Fibroblast of skin of abdomen (primary cell): ENCODE results near the gene TBC1D8.
A peak's percentile ranks its signal among the peaks of the same experiment; 100 is the strongest.

ENCODE experiments used
- DNase-seq: peaks from one replicate; pipeline ENCODE4 v3.0.0-alpha.2; 2013

TBC1D8 gene

DNA sequence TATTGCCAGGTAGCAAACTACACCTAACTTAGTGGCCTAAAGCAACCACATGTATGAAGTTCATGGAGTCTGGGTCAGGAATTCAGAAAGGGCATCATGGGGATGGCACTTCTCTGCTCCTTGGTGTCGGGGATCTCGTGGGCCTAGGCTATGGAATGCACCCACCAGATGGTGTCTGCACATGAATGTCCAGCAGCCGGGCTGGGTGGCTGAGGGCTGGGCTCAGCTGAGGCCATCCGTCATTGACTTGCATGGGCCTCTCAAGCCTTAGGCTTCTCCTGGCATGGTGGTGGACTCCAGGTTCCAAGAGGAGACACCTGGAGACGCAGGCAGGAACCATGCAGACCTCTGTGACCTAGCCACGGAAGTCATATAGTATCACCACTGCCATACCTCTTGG, 175.1 kb downstream of the TBC1D8 start:
- no peak for DNase-seq

DNA sequence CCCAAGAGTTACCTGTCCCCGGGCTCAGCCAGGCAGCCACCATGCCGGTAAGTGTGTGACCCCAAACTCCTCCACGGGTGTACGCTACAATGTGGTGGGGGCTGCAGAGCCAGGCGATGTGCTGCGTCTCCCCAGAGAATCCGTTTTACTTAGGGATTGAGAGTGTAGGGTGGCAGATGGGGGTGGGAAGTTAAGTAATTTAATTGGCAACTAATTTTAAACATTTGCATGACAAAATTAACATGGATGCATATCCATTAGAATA, 175.7 kb downstream of the TBC1D8 start:
- no peak for DNase-seq

GRCh38 chr2:100974712-100975520, 176.3 kb downstream of the TBC1D8 start:
- DNase-seq, result no peak

GRCh38 chr2:100972452-100972851, 178.7 kb downstream of the TBC1D8 start:
- DNase-seq, result no peak

DNA sequence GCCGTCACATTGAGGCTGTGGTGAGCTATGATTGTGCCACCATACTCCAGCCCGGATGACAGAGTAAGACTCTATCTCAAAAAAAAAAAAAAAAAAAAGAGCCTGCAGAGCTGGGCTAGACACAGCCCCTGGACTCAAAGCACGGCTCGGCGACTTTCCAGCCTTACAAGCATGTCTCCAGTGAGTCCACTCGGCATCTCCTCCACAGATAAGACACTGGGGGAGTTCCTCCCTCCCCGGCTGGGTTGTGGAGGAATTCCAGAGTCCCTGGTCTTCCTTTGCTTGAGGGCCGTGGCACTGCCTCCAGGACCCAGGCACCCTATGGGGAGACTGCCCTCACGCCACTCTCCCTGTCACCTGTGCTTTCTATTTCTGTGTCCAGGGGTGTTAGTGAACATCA, 180.0 kb downstream of the TBC1D8 start:
- DNase-seq, result no peak

DNA sequence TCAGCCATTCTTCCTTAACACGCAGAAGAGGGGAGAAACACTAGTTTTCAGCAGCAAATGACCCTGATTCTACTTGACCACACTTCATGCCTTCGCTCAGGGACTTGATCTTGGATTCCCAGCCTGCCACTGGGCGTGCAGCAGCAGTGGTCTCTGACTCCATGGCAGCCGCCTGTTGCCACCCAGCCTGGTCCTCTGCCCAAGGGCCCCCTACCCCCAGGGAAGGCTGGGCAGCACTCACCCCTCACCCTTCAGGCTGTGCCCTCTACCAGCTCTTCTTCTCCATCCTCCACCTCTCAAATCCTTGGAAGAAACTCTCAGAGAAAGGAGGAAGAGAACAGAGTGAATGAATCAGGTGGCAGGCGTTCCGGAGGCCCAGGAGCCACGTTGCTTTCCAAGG, 181.2 kb downstream of the TBC1D8 start:
- DNase-seq, result no peak

- no peak for DNase-seq
Observed at GRCh38 chr2:100968146-100969145, 182.7 kb downstream of the TBC1D8 start.

DNA sequence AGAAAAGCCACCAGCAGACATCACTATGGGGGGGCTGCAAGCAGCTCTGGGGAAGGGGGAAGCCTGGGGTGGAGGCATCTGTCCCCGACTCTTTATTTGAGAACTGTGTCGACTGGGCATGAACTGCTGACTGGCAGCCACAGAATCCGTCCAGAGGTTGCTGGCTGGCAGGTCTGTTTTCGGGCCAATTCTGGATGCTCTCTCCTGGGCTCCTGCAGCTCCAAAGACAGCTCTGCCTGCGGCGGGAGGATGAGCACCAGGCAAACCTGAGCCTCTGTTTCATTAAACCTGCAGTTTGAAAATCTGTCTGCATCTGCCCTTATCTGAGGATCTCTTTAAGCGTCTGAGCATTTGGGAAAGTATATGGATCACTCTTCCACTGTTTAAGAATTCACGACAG, 183.5 kb downstream of the TBC1D8 start:
- no peak for DNase-seq

DNA sequence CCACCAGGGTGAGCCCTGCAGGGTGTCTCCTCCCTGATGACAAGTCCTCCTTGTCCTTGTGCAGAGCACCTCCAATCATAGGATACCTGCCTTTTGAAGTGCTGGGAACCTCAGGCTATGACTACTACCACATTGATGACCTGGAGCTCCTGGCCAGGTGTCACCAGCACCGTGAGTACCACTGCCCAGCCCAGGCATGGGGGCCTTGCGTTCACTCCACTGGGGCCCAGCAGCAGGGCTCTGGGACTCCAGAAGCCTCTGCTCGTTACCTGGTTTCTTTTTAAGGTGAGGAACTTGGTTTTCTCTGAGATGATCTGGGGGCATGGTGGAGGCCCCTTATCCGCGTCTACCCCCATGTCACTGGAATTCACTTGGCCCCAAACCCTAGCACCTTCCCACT, 185.6 kb downstream of the TBC1D8 start:
- DNase-seq, result no peak

DNA sequence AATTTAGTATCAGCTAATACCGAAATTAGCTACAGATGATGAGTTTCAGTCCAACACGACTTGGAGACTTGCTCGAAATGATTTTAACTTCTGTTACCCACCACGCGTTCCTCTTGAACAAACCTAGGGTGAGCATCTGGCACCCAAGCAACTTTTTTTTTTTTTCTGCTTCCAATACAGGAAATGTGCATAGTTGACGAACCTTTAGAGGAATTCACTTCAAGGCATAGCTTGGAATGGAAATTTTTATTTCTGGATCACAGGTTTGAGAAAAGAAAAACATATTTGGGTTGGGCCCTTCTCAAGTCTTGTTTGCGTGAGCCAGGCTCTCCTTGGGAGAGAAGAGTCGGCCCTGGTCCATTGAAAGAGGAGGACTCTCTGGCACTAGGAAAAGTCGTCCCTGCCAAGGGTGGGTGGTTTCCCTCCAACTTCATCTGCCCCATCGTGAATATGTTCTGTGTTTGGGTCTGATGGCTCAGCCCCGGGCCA, 186.5 kb downstream of the TBC1D8 start:
- peak; percentile 40 for DNase-seq

DNA sequence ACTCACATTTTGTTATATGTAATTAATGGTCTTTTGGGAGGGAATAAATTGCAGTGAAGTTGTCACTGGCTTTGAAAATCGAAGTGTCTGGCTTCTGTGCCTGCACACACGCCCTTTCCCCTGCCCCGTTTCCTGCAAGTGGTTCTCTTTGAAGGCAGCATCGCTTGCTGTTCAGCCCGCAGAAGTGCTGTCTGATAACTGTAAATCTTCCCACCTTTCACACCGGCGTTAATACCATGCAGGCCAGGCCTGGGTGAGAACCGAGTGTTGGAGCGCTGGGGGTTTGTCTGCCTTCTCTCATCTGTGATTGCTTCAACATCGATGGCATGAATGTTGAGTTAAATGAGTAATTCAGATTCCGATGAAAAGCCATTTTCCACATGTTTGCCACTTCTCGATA, 187.0 kb downstream of the TBC1D8 start:
- no peak for DNase-seq

DNA sequence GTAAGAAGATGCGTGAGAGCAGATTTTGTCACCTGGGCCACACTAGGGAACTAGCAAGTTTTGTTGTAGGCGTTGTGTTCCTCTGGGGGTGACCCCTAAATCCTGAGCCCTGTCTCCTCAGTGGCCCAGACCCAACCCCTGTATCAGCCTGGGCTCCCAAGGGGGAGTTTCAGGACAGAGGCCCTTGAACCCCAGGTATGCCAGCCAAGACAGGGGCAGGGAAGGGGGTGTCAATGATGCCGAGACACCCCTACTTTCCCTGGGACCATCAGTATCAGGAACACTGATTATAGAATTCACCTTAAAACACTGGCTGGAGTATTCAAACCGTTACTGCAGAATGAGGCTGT, 188.2 kb downstream of the TBC1D8 start:
- DNase-seq, result no peak

DNA sequence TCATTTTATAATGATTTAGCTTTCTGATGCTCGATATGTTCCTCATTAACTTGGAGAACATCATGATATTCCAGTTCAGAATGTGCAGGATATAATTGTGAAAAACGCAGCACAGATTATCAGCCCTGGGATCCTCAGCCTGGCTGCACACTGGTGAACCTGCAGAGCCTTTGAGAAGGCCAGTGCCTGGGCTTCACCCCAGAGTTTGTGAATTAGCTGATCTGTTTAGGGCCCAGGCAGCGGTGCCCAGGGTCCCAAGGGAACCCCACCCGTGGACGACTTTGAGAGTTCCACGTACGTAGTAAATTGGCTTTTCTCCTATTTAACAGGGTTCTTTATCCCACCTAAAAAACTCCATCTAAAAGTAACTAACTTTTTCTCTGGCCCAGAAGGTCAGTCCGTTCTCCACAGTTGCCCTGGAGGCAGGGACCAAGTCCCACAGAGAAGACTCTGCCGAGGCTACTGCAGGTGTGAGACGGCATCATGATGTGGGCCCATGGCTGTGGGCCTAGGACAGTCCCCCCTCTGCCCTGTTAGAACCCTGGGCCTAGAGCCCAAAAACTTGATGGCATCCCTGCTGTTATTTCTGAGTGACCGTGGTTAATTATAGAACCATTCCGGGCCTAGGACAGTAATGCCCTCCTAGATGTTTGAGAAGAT, 188.7 kb downstream of the TBC1D8 start:
- no peak for DNase-seq

DNA sequence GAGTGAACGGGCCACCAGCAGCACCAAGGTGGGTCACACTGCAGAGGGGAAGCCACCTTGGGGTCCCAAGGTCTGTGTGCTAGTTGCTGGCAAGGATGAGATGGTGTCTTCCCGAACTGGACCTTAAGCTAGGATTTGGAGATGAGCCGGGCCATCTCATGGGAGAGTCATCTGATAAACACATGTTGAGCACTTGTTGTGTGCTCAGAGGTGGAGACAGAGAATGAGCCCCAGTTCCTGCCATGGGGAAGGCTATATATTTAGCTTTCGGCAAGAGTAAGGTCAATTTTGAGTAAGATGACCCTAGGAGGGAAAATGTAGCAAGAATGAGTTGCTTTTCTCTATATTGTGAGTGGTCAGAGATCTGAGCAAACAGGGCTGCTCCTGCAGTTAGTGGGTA, 190.5 kb downstream of the TBC1D8 start:
- no peak for DNase-seq

DNA sequence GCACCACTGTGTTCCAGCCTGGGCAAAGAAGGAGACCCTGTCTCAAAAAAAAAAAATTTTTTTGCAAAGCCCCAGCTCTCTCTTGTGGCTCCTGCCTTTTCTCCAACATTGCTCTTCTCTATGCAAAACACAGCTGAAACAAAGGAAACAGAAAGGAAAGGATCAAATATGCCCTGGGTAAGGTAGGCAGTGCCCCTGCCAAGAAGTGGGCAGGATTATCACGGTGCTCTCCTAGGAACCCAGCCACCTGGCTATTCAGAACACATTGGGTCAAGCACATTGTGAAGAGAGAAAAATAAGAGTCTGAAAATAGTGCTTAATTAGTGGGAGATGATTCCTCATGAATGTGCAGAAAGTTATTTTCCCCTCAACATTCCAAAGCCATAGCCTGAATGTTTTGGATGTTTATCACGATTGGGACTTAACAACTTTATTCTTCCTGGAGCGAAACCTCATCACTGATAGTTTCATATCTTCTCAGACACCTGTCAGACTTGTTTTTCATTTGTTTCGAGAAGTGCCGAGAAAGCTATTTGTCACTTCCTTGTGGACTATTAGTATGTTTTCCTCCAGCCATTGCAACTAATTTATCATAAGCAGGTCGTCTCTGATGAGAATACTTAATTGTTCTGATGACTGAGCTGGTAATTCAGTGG, 191.8 kb downstream of the TBC1D8 start:
- DNase-seq, result peak; percentile 82

GRCh38 chr2:100957996-100958653, 193.1 kb downstream of the TBC1D8 start:
- peak; percentile 99 for DNase-seq
